ENCODE data around the gene OXER1.
A peak's percentile ranks its signal among the peaks of the same experiment; 100 is the strongest.

OXER1 gene

GRCh38 chr2:42793334-42794270 is 29.7 kb upstream of the OXER1 start:
- DNase-seq (ENCODE audit: low read depth) = no peak

- no peak for DNase-seq (ENCODE audit: low read depth)
Observed at GRCh38 chr2:42792583-42793333, 28.8 kb upstream of the OXER1 start, which contains the start of gene HAAO. Gene HAAO (minus strand): TSS chr2:42792583. CDS start chr2:42792536, 47 bp downstream.

GRCh38 chr2:42792087-42792582 is 28.2 kb upstream of the OXER1 start:
- DNase-seq (ENCODE audit: low read depth) = no peak

GRCh38 chr2:42791606-42792005 is 27.7 kb upstream of the OXER1 start:
- no peak for DNase-seq (ENCODE audit: low read depth)

DNA sequence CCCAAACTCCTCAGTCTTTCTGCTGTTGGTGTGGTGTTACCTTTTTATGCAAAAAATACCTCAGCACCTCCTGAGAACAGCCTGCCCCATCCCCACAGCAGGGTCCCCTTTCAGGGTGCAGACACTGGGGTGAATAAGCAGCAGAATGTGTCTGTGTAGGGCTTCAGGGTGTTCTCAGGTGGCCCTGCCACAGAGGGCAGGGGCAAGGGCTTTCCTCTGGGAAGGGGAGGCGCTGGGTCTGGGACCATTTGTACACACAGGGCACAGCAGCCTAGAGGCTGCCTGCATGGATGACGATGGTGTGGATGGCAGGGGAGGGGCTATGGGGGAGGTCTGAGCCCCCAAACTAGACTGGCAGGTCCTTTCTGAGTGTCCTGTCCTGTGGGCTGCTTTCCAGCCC is 25.8 kb upstream of the OXER1 start:
- DNase-seq (ENCODE audit: low read depth) = no peak

- DNase-seq (ENCODE audit: low read depth) = no peak
Observed at GRCh38 chr2:42788882-42789281, 24.9 kb upstream of the OXER1 start.

DNA sequence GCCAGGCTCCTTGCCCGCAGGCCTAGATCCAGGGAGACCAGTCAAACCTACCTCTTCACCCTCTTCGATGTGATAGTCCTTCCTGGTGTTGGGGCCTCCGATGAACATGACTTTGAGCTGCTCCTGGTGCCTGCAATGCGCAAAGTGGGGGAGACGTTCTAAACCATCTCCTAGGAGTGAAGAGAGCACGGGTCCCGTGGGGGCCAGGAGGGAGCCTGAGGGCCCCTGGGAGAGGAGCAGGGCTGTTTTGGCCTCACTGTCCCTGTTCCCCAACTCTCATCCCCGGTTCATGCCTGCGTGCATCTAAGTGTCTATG is 24.5 kb upstream of the OXER1 start:
- DNase-seq (ENCODE audit: low read depth) = no peak

- no peak for DNase-seq (ENCODE audit: low read depth)
Observed at GRCh38 chr2:42787788-42788477, 24.0 kb upstream of the OXER1 start.

GRCh38 chr2:42787424-42787787 is 23.5 kb upstream of the OXER1 start:
- DNase-seq (ENCODE audit: low read depth) = no peak

GRCh38 chr2:42786561-42787345 is 22.8 kb upstream of the OXER1 start:
- no peak for DNase-seq (ENCODE audit: low read depth)

- no peak for DNase-seq (ENCODE audit: low read depth)
Observed at GRCh38 chr2:42784204-42784880, 20.4 kb upstream of the OXER1 start.

GRCh38 chr2:42783511-42783910 is 19.6 kb upstream of the OXER1 start:
- no peak for DNase-seq (ENCODE audit: low read depth)

GRCh38 chr2:42781181-42781580 is 17.2 kb upstream of the OXER1 start:
- no peak for DNase-seq (ENCODE audit: low read depth)

DNA sequence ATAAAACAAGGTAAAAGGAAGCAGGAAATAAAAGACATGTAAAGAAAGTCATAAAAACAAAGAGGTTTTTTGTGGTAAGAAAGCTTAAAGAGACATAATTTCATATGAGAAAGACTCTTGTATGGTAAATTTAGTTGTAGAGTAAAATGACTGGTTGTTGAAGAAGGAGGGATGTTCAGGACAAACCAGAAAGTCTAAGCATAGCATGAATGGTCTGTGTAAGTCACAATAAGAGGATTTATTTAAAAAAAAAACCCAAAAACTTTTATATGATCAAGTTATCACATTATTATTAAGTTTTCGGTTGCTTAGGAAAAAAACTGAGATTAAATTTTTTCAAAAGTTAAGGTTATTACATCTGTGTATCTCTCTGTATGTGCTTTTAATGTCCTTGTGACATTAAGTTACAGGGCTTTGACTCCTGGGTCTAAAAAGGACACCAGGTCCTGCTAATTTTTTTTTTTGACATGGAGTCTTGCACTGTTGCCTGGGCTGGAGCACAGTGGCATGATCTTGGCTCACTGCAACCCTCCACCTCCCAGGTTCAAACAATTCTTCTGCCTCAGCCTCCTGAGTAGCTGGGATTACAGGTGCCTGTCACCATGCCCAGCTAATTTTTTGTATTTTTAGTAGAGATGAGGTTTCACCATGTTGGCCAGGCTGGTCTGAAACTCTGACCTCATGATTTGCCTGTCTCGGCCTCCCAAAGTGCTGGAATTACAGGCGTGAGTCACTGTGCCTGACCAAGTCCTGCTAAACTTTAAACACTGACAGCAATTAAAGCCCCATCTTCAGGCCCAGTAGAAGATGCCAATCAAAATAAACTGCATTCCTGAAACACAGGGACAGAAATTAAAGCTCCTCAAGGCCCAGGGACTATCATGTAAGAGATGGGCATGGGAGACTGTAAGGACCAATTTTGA is 14.2 kb upstream of the OXER1 start:
- DNase-seq (ENCODE audit: low read depth) = no peak

DNA sequence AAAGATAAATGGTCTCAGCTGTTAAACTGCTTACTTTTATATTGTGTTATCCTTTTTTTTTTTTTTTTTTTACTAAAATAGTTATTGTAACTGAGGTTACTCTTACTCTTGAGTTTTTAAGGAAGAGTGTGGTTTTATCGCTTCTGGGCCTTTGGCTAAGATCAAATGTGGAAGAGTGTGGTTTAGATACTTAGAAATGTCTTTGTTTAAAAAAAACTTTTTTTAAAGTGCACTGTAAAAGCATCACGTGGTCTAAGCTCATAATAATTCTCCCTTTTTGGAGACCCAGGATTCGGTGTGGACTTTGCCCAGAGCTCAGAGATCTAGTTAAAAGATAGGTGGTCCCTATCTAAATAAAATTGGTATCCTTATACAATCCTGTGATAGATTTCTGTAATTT is 11.9 kb upstream of the OXER1 start:
- DNase-seq (ENCODE audit: low read depth) = no peak

DNA sequence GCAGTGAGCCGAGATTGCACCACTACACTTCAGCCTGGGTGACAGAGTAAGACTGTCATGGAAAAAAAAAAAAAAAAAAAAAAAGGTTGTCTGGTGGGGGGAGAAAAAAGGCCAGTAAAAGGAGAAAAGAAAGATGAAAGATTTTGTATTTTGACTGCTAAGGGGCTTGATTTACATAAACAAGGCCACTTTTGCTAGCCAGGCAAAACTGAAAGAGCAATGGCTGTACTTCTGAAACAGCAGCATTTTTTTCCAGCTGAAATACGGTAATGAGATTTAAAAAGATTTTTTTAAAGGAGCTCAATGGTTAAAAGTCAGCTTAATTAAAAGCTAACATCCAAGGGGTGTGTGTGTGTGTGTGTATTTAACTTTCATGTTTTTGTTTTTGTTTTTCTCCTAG is 11.3 kb upstream of the OXER1 start:
- DNase-seq (ENCODE audit: low read depth) = no peak

GRCh38 chr2:42771546-42772153 is 7.7 kb upstream of the OXER1 start:
- no peak for DNase-seq (ENCODE audit: low read depth)

GRCh38 chr2:42770288-42771131 is 6.6 kb upstream of the OXER1 start:
- DNase-seq (ENCODE audit: low read depth) = peak; percentile 20
